Cardiac septum (tissue), 1 donor: ENCODE measurements around the gene IL36A. TPM values are rescaled to one million over a fixed set of nuclear protein-coding genes. Genes with fewer than 3 reads are reported as not detected.

ENCODE experiments used
- DNase-seq: peaks from one replicate; pipeline ENCODE4 v3.0.0-alpha.2; 2020; ENCODE audit warnings: low spot score
- intact Hi-C: fragments of 100-400 bp; cut with DNase I; formaldehyde crosslinking; loops from one replicate; pipeline ENCODE4 v1.14.0; 2022
- total RNA-seq: library from RNA; stranded (reverse); fragmentation: NEBNext Ultra II Directional; extraction: Animal tissue kit (Norgen Biotek cat#: 25700); gene quantifications from one replicate; pipeline ENCODE4 v1.2.1, GENCODE V29; 2021
- donor health status: DM: no; HTN: no; CAD: no.

The IL36A gene
- total RNA-seq, 1 donor from 2014 or later: not detected

DNA sequence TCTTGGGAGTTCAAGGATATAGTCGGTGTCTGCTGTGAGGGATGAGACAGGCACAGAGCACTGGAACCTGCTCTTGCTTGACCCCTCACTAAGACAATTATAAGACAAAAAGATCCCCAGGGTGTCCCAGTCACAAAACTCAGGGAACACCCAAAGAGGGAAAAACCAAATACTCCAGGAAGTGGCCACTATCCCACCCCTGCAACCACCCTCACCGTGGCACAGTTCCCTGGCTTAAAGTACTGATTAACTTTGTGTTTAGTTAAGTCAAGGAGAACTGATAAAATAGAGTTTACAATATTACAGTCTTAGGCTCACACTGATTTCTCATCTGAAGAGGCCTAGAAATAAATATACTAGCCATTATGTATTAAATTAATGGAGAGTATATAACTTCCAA lies 33.9 kb downstream of the IL36A start:
- intact Hi-C loops: no loop called here
- no peak for DNase-seq

- no peak for DNase-seq
- intact Hi-C loops: no loop called here
Measured at GRCh38 chr2:113039719-113040118, 34.5 kb downstream of the IL36A start.

GRCh38 chr2:113041871-113042270 lies 36.6 kb downstream of the IL36A start:
- DNase-seq: no peak
- intact Hi-C loops: no loop called here

DNA sequence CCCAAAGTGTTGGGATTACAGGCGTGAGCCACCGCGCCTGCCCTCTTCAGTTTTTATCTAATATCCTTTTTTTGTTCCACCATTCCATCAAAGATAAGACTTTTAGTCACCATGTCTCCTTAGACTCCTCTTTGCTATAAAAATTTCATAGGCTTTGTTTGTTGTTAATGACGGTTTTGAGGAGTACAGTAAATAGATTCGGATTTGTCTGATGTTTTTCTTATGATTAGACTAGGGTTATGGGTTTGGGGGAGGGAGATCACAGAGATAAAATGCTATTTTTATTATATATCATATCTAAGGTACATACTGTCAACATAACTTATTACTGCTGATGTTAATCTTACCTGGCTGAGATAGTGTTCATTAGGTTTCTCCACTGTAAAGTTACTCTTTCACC lies 41.2 kb downstream of the IL36A start:
- DNase-seq: no peak
- intact Hi-C loops: no loop called here

DNA sequence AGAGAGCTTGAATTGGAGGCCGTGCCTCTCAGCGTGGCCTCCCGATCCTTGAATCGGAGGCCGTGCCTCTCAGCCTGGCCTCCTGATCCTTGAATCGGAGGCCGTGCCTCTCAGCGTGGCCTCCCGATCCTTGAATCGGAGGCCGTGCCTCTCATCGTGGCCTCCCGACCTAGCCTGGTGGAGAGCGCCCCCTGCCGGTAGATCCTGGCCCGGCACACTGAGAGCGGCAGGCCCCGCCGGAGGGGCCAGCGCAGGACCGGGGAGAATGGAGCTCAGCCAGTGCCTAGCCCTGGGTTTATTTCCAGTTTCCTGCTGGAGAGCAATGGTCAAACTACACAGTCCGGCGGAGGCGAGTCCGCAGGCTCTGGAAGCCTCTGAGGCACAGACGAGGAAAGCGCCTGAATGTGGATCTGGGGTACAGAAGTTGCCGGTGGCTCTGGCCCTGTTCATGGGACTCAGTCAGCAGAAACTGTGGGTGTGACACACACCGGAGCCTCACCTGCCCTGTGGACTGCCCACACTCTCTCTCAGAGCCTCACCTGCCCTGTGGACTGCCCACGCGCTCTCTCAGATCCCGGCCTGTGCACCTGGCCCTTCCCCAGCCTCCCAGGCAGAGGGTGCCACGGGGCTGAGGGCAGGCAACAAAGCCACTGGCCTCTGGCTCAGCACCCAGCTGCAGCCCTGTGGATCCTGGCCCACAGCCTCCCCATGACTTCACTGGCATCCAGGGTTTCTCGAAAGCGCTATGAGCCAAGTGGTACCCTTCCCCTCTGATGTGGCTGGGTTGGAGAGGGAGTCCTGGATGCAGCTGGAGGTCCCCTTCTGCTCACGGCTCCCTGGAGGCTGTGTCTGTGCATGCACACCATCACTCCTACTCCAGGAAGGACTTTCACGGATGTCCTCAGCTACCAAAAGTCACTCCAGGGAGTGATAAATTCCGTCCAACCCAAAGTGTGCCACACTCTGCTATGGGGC lies 45.9 kb downstream of the IL36A start:
- intact Hi-C loops: no loop called here
- DNase-seq: no peak

DNA sequence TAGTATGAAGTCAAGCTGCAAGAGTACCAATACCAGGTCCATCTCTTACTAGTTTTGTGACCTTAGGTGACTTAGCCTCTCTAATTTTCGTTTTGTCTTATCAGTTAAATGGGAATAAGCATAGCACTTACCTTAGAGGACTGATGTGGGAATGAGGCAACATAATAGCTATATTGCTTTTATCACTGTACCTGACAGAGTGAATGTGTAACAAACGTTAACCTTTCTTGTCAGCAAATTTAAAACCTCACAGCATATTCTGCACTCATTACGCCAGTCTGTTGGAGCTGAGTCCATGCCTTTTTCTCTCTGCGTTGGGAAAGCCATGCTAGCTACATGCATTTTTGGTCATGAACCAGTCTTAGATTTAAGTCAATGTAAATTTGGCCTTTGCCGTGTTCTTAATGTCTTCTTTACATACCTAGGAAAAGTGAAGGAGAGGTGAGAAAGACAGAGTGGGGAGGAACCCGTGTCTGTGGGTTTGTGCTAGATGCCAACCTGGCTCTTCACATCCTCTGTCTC lies 47.2 kb downstream of the IL36A start, which contains the start of gene IL36B:
Gene IL36B, minus strand, starts transcription at position 472 of the 522 bp plus-strand sequence.
- intact Hi-C loops: no loop called here

DNA sequence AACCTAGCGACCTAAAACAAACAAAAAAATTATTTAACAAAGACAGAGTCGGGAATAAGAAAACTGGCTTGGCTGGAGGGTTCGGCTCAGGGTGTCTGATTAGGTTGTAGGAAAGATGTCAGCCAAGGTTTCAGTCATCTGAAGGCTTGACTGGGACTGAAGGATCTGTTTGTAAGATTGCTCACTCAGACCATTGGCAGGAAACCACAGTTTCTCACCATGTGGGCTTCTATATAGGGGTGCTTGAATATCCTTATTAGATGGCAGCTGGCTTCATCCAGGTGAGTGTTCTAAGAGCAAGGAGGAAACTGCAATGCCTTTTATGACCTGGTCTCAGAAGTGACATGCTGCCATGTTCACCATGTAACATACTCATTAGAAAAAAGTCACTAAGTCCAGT lies 48.4 kb downstream of the IL36A start:
- intact Hi-C loops: no loop called here

More for the DNA sequence above, 47.2 kb downstream of the IL36A start, which contains the start of gene IL36B:
- DNase-seq: no peak

DNA sequence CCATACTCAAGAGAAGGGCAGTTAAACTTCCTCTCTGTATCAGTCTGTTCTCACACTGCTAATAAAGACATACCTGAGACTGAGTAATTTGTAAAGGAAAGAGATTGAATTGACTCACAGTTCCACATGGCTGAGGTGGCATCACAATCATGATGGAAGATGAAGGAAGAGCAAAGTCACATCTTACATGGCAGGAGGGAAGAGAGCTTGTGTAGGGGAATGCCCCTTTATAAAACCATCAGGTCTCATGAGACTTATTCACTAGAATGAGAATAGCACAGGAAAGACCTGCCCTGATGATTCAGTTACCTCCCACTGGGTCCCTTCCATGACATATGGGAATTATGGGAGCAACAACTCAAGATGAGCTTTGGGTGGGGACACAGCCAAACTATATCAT lies 48.8 kb downstream of the IL36A start:
- intact Hi-C loops: no loop called here
- no peak for DNase-seq

More for the DNA sequence above, 48.4 kb downstream of the IL36A start:
- no peak for DNase-seq

DNA sequence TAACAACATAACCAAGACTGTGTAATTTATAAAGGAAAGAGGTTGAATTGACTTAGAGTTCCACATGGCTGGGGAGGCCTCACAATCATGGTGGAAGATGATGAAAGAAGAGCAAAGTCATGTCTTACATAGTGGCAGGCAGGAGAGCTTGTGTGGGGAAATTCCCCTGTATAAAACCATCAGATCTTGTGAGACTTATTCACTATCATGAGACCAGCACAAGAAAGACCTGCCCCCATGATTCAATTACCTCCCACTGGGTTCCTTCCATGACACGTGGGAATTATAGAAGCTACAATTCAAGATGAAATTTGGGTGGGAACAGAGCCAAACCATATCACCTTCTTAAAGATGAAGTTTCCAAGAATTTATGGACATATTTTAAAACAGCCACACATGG lies 51.3 kb downstream of the IL36A start:
- intact Hi-C loops: no loop called here
- DNase-seq: no peak

- no peak for DNase-seq
- intact Hi-C loops: no loop called here
Measured at GRCh38 chr2:113057117-113057516, 51.9 kb downstream of the IL36A start.

Other genes with a start within 250 kb of the IL36A start
- gene CKAP2L, start 240.8 kb upstream of the IL36A start, total RNA-seq: 0.30 TPM
- gene IL1A, start 221.0 kb upstream of the IL36A start, total RNA-seq: not detected
- 0.48 TPM for gene IL1B, start 168.7 kb upstream of the IL36A start, total RNA-seq
- gene IL37, start 94.3 kb upstream of the IL36A start, total RNA-seq: not detected
- not detected for gene IL36G, start 27.5 kb upstream of the IL36A start, total RNA-seq
- not detected for gene IL36B, start 47.4 kb downstream of the IL36A start, total RNA-seq
- gene IL36RN, start 53.7 kb downstream of the IL36A start, total RNA-seq: not detected
- not detected for gene IL1F10, start 62.5 kb downstream of the IL36A start, total RNA-seq
- 0.59 TPM for gene IL1RN, start 122.1 kb downstream of the IL36A start, total RNA-seq
- gene PSD4, start 168.5 kb downstream of the IL36A start, total RNA-seq: 2.3 TPM